Body of pancreas (tissue), 4 donors: ENCODE measurements around the gene NOC2L.

Experiments used
- CTCF ChIP-seq, 7 experiments: fragments of 450-650 bp in 4 of 7; fragments of 200-600 bp in 3 of 7; sonication (generic) in 3 of 7; IDR thresholded peaks; one replicate each; pipeline ENCODE4 v1.5.1; 2016 to 2019; ENCODE audit warnings: antibody characterized with exemption in 7 of 7
- POLR2A ChIP-seq, 3 donors: fragments of 450-650 bp; IDR thresholded peaks; one replicate each; pipeline ENCODE4 v1.6.1; 2016; ENCODE audit warnings: antibody characterized with exemption in 3 of 3, mild to moderate bottlenecking in 2 of 3

DNA sequence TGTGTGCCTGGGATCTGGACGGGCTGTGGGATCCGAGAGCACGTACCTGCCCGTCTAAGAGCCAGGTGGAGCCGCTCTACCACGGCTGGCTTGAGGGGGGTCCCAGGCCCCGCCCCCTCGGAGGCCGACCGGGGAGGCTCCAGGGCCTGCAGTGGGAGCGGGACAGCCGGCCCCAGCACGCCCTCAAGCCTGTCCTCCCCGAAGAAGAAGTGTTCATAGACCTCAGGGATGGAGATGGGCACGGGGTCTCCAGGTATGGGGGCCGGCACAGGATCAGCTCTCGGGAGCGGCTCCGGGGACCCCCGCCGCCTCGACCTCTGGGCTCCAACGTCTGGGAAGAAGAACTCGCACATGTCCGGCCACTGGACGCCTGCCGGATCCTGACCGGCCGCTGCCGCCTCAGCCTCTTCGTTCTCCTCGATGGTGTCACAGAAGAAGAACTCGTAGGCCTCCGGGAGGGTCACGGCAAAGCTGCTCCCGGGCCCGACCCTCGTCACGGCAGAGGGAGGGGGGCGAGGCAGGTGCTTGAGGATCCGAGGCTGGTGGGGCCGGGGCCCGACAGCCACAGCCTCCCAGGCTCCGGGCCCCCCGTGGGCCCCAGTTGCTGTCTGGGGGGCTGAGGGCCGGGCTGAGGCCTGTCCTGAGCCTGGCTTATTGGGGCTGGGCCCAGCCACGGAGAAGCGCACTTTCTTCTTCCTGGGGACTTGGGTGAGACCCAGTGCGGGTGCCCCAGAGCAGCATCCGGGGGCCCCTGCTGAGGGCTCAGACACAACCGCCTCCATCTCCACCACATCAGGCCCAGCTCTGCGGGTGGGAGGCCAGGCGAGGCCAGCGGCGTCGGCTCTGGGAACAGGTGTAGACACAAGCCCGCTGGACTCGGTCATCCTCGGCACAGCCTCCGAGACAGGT, 20.0 kb upstream of the NOC2L start:
- TF ChIP-seq CTCF (IDR thresholded peaks at IDR 0.05): no peak
- no peak for TF ChIP-seq POLR2A (IDR thresholded peaks at IDR 0.05)
